Measurements from ENCODE around the gene RAPGEF6. TPM values are rescaled to one million over a fixed set of nuclear protein-coding genes. Genes with fewer than 3 reads are reported as not detected.
A peak's percentile ranks its signal among the peaks of the same experiment; 100 is the strongest.

Gene RAPGEF6
- total and polyA plus RNA-seq, 2 experiments from 2014 or later: 9.5 to 20.3 TPM

DNA sequence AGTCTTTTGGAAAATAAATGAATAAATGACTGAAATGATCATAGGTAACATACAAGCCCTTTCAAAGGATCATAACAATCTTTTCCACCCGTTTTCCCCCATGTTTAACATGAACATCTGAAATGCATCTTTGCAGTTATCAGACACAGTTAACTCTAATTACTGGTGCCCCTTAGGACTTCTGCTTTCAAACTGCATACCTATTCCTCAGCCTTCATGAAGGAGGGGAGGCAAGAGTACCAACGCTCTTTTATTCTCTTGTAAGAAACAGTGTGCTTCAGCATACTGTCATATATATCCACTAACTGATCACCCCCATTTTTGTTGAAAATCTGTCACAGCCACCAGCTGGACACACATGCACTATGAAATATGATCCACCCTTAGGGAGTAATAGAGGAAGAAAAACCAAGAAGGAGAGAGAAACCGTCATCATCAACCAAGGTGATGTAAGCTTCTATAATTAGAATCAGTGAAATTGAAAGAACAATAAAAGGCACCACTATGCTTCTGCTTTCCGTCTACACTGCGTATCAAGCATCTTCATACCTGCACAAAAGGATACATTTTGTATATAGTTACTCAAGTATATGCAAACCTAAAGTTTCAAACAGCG lies 98.7 kb downstream of the RAPGEF6 start:
- no peak for TF ChIP-seq JUNB (IDR thresholded peaks at IDR 0.05; ENCODE audit: unreplicated experiment)
- peaks cover 7% of the 10 kb centered on the region; the same call in 1 of the 2 replicates for H4K20me1 ChIP-seq (replicated peaks; ENCODE audit: insufficient read depth)
- H3K27me3 Mint-ChIP-seq (ENCODE audit: insufficient read depth, low read depth, poor library complexity): no peaks in the 10 kb centered on the region
- no peak overlapping the region for H3K27ac ChIP-seq (ENCODE audit: low read depth)
- peaks cover under 1% of the 10 kb centered on the region; the same call in 1 of the 2 replicates for H3K4me1 ChIP-seq (ENCODE audit: insufficient read depth)
- no peaks in the 10 kb centered on the region for H3F3A ChIP-seq (replicated peaks; ENCODE audit: low read depth)
- no peaks in the 10 kb centered on the region for H3K9me2 ChIP-seq (ENCODE audit: insufficient read depth)
- no peak overlapping the region for H3K4me2 ChIP-seq
- no peaks in the 10 kb centered on the region for H3K36me3 Mint-ChIP-seq (ENCODE audit: low read depth)
- DNase-seq (ENCODE audit: low spot score): no peak
- no peak overlapping the region for H2AFZ ChIP-seq
- H3K27me3 ChIP-seq (ENCODE audit: insufficient read depth): no peaks in the 10 kb centered on the region
- peaks cover 5% of the 10 kb centered on the region; the same call in 2 of the 3 replicates for H3K4me1 Mint-ChIP-seq
- H3K27ac Mint-ChIP-seq: no peak overlapping the region
- no peak for ATAC-seq
- no peak overlapping the region for H3K4me3 ChIP-seq
- no peaks in the 10 kb centered on the region for H3K36me3 ChIP-seq (ENCODE audit: insufficient read depth)
- H3K79me2 ChIP-seq (replicated peaks; ENCODE audit: insufficient read depth): no peaks in the 10 kb centered on the region
- no peaks in the 10 kb centered on the region for H3K9me3 Mint-ChIP-seq
- no peak overlapping the region for H3K4me3 Mint-ChIP-seq

DNA sequence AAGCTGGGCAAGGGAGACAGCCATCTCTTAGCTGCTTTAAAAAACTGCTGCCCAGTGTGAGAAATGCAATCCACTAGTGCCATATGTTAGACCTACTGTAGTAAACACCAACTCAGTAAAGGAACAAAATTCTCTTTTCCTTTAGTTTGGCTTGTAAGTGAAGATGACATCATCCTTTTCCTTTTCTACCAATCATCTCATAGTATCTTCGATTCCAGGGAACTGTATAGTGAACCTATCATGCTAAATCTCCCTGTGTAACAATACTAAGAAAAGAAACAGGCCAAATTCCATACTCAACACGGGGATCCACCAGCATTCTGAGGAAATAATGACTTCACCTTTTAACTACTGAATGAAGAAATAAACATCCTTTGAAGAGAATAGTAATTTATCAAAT lies 100.1 kb downstream of the RAPGEF6 start:
- H3K4me3 Mint-ChIP-seq: no peak overlapping the region
- DNase-seq (ENCODE audit: low spot score) (no peak), ATAC-seq (no peak)
- no peaks in the 10 kb centered on the region for H3K27me3 ChIP-seq (ENCODE audit: insufficient read depth)
- no peaks in the 10 kb centered on the region for H3K79me2 ChIP-seq (replicated peaks; ENCODE audit: insufficient read depth)
- peak overlapping the region; percentile 9; the same call in 1 of the 2 replicates for H3K27ac Mint-ChIP-seq
- no peaks in the 10 kb centered on the region for H3K27me3 Mint-ChIP-seq (ENCODE audit: insufficient read depth, low read depth, poor library complexity)
- peaks cover 7% of the 10 kb centered on the region; the same call in 1 of the 2 replicates for H3K4me1 ChIP-seq (ENCODE audit: insufficient read depth)
- peaks cover 8% of the 10 kb centered on the region; the same call in 2 of the 3 replicates for H3K4me1 Mint-ChIP-seq
- no peaks in the 10 kb centered on the region for H3K9me3 Mint-ChIP-seq
- no peaks in the 10 kb centered on the region for H3K36me3 Mint-ChIP-seq (ENCODE audit: low read depth)
- H4K20me1 ChIP-seq (replicated peaks; ENCODE audit: insufficient read depth): peaks cover 7% of the 10 kb centered on the region; the same call in 1 of the 2 replicates
- no peak overlapping the region for H2AFZ ChIP-seq
- no peaks in the 10 kb centered on the region for H3F3A ChIP-seq (replicated peaks; ENCODE audit: low read depth)
- no peak overlapping the region for H3K4me3 ChIP-seq
- H3K4me2 ChIP-seq: no peak overlapping the region
- H3K36me3 ChIP-seq (ENCODE audit: insufficient read depth): no peaks in the 10 kb centered on the region
- no peak overlapping the region for H3K27ac ChIP-seq (ENCODE audit: low read depth)
- no peaks in the 10 kb centered on the region for H3K9me2 ChIP-seq (ENCODE audit: insufficient read depth)
- TF ChIP-seq CREB1 (CRISPR knock-in tag; IDR thresholded peaks at IDR 0.05; ENCODE audit: low read depth): no peak
- TF ChIP-seq, protein P1, sequence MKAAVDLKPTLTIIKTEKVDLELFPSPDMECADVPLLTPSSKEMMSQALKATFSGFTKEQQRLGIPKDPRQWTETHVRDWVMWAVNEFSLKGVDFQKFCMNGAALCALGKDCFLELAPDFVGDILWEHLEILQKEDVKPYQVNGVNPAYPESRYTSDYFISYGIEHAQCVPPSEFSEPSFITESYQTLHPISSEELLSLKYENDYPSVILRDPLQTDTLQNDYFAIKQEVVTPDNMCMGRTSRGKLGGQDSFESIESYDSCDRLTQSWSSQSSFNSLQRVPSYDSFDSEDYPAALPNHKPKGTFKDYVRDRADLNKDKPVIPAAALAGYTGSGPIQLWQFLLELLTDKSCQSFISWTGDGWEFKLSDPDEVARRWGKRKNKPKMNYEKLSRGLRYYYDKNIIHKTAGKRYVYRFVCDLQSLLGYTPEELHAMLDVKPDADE (IDR thresholded peaks at IDR 0.05): no peak
- TF ChIP-seq, protein P2, sequence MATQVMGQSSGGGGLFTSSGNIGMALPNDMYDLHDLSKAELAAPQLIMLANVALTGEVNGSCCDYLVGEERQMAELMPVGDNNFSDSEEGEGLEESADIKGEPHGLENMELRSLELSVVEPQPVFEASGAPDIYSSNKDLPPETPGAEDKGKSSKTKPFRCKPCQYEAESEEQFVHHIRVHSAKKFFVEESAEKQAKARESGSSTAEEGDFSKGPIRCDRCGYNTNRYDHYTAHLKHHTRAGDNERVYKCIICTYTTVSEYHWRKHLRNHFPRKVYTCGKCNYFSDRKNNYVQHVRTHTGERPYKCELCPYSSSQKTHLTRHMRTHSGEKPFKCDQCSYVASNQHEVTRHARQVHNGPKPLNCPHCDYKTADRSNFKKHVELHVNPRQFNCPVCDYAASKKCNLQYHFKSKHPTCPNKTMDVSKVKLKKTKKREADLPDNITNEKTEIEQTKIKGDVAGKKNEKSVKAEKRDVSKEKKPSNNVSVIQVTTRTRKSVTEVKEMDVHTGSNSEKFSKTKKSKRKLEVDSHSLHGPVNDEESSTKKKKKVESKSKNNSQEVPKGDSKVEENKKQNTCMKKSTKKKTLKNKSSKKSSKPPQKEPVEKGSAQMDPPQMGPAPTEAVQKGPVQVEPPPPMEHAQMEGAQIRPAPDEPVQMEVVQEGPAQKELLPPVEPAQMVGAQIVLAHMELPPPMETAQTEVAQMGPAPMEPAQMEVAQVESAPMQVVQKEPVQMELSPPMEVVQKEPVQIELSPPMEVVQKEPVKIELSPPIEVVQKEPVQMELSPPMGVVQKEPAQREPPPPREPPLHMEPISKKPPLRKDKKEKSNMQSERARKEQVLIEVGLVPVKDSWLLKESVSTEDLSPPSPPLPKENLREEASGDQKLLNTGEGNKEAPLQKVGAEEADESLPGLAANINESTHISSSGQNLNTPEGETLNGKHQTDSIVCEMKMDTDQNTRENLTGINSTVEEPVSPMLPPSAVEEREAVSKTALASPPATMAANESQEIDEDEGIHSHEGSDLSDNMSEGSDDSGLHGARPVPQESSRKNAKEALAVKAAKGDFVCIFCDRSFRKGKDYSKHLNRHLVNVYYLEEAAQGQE (IDR thresholded peaks at IDR 0.05; ENCODE audit: unreplicated experiment): no peak
- TF ChIP-seq NANOG (IDR thresholded peaks at IDR 0.05; ENCODE audit: borderline replicate concordance): no peak
- TF ChIP-seq, protein P3, sequence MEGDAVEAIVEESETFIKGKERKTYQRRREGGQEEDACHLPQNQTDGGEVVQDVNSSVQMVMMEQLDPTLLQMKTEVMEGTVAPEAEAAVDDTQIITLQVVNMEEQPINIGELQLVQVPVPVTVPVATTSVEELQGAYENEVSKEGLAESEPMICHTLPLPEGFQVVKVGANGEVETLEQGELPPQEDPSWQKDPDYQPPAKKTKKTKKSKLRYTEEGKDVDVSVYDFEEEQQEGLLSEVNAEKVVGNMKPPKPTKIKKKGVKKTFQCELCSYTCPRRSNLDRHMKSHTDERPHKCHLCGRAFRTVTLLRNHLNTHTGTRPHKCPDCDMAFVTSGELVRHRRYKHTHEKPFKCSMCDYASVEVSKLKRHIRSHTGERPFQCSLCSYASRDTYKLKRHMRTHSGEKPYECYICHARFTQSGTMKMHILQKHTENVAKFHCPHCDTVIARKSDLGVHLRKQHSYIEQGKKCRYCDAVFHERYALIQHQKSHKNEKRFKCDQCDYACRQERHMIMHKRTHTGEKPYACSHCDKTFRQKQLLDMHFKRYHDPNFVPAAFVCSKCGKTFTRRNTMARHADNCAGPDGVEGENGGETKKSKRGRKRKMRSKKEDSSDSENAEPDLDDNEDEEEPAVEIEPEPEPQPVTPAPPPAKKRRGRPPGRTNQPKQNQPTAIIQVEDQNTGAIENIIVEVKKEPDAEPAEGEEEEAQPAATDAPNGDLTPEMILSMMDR (conservative IDR thresholded peaks at IDR 0.05; ENCODE audit: low read depth in 2 of 2): no peak
- no peak for TF ChIP-seq STAT1 (IDR thresholded peaks at IDR 0.05; ENCODE audit: unreplicated experiment)
- TF ChIP-seq ZNF331 (CRISPR knock-in tag; IDR thresholded peaks at IDR 0.05; ENCODE audit: low read depth): no peak
- no peak for TF ChIP-seq EZH2phosphoT487 (IDR thresholded peaks at IDR 0.05; ENCODE audit: unreplicated experiment)

All from GM23338 (cell line).